Measurements from ENCODE around the gene HDAC2.
"Not testable (repeated sequence)": the region's sequence is repeated elsewhere in the genome, so short reads cannot be mapped to it uniquely, and the experiment has no call there.

The HDAC2 gene

DNA sequence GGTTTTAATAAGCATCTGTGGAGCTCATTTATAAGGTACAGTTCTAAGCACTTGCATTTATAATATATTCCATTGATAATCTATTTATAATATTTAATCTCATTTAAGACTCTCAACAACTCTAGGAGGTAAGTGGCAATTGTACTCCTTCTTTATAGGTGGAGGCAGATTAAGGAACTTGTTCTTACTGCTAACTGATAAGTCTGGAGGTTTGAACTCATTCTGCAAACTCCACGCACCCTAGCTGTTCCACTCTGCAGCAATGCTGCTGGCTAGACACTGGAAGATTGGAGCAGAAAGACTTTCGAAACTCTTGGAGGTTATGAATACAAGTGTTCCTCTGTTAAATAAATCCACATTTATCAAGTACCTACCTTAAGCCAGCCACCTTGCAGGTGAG lies 793 bp upstream of the HDAC2 start:
- DNase-seq (ENCODE audit: low spot score), result peak; percentile 13

- DNase-seq (ENCODE audit: low spot score), result peak; percentile 52
Observed at GRCh38 chr6:113969888-113970804, 802 bp downstream of the HDAC2 start.

DNA sequence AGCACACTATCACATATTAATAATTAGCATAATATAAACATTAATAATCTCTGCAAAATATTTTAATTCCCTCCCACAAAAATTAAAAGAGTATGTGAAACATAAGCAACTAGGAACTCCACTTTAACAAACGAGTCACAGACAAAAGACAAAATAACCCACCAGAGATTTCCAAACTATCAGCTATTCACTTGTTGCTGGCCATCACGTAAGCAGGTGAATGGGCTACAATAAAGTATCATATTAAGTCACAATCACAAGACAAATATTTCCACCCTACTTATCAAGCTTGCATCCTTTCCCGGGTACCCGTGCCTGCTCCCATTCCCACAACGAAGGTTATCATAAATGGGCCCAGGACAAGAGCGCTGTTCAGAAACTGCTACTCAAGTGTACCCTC lies 2.5 kb downstream of the HDAC2 start:
- no peak for DNase-seq (ENCODE audit: low spot score)

DNA sequence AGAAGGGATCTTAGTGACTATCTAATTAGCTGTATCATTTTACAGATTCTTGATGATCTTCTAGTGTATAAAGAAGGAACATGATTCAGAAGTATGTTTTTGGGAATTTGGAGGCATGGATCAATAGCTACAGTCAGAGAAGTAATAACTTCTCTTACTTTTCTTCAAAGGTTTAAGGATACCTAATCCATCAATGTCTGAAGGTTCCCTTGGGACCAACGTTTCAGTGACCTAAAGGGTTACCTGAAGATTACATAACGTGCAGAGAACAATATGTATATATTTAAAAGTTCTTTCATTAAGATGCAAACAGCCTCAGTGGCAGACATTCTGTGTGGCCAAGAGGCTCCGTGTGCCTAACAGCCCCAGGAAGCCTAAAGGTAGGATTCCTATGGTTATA lies 3.2 kb downstream of the HDAC2 start:
- DNase-seq (ENCODE audit: low spot score), result no peak

GRCh38 chr6:113960795-113961194 lies 10.2 kb downstream of the HDAC2 start:
- DNase-seq (ENCODE audit: low spot score), result no peak

DNA sequence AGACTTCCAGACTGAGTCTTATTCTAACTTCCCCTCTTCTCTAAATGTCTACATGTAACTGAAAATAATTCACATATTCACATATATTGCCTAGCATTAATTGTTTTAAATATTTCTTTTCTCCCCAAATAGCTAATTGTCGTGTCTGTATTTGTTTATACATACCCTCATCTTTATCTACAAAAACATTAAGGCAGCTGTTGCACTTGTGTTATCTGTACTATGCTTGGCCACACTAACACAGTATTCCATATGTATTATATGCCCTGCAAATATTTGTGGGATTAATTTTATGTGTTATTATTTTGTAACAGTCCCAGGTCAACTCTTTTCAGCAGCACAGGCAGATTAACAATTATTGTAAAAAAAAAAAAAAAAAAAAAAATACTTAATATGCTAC lies 11.7 kb downstream of the HDAC2 start:
- DNase-seq (ENCODE audit: low spot score), result no peak

DNA sequence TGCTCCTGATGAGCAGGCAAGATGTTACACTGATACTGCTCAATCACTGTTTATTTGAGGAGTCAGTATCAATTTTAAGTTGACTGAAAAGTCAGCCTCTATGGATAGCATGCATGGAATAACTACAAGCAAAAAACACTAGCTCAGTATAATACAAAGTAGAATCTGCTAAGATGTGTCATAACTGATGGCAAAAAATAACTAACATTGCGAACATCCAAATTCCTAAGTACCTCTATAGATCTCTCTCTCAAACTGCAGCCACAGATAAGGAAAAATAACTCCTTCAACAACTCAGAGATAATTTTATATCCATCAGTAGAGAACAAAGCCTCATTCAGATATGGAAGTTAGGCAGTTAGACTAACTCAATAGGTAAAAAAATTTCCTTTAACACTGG lies 16.3 kb downstream of the HDAC2 start:
- DNase-seq (ENCODE audit: low spot score), result no peak

GRCh38 chr6:113953346-113953745 lies 17.6 kb downstream of the HDAC2 start:
- no peak for DNase-seq (ENCODE audit: low spot score)

DNA sequence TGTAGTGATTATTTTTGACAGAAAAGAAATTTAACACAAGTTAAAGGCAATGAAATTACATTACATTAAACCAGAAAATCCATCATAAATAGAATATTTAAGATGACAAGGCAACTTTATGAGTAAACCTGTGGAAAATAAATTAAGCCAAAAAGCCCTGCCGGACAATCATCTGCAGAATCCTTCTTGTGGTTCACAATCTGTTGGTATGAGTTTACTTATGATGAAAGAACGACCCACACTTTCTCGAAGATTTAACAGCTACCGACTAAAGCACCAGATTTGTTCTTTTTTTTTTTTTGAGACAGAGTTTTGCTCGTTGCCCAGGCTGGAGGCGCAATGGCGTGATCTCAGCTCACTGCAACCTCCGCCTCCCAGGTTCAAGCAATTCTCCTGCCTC lies 21.4 kb downstream of the HDAC2 start:
- DNase-seq (ENCODE audit: low spot score), result no peak

DNA sequence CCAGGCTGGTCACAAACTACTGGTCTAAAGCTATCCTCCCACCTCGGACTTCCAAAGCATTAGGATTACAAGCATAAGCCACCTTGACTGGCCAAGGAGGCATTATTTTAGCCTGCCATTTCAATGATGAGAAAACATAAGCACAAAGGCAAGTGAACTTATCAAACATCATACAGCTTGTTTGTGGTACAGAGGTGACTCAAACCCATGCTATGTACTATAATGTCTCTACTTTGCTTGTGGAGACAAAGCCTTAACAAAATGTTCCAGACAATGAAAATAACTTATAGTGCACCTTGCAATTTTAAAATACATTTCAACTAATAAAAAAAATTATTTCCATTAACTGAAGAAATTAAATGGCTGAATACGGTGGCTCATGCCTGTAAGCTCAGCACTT lies 26.2 kb downstream of the HDAC2 start:
- DNase-seq (ENCODE audit: low spot score), result no peak

GRCh38 chr6:113939825-113940224 lies 31.1 kb downstream of the HDAC2 start:
- DNase-seq (ENCODE audit: low spot score), result no peak

- peak; percentile 34 for DNase-seq (ENCODE audit: low spot score)
Observed at GRCh38 chr6:113936093-113936934, 34.6 kb downstream of the HDAC2 start.

- DNase-seq (ENCODE audit: low spot score), result no peak
Observed at GRCh38 chr6:113934101-113934500, 36.8 kb downstream of the HDAC2 start.

- DNase-seq (ENCODE audit: low spot score), result not testable (repeated sequence)
Observed at GRCh38 chr6:113931907-113932306, 39.0 kb downstream of the HDAC2 start.

DNA sequence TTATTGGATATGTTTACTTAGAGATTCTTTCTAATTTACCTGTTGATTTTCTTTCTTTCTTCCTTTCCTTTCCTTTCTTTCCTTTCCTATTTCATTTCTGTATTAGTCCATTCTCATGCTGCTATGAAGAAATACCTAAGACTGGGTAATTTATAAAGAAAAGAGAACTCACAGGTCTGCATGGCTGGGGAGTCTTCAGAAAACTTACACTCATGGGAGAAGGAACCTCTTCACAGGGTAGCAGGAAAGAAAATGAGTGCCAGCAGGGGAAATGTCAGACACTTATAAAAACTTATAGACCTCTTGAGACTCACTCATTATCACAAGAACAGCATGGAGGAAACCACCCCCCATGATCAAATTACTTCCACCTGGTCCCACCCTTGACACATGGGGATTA lies 40.8 kb downstream of the HDAC2 start:
- DNase-seq (ENCODE audit: low spot score), result no peak

DNA sequence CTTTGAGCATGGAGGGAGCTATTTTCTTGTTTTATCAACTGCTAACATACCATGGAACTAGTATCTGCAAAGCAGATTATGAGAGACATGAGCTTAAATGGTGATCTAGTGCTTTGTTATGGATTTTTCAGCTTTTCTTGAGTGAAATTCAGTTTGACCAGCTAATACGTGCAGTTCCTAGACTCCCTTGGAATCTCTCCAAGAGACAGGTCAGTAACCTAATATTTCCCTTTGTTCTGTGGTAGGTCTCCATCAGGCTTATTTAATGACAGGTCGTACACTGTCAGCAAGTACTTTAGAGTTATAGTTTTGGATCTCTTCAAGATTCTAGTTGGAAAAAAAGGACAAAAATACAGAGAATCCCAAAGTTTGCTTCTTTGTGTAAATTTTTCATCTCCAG lies 43.9 kb downstream of the HDAC2 start:
- DNase-seq (ENCODE audit: low spot score), result no peak

GRCh38 chr6:113925378-113925777 lies 45.6 kb downstream of the HDAC2 start:
- no peak for DNase-seq (ENCODE audit: low spot score)

DNA sequence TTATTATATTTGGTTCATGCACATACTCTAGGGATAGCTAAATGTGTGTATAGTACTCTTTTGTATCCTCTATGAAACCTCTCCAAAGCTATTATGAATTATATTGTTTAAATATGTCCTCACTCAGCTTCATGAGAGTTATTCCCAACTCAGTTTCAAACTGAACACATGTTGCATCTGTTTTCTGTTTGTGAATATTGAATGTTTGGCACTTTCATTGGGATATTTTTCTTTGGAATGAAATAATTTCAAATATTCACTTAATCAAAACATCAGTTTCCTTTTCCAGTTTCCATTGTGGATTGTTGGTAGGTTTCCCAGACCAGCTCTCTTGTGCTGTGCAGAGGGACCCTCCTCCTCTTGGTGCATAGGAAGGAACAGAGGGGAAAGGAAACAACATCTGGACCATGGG lies 46.6 kb downstream of the HDAC2 start:
- no peak for DNase-seq (ENCODE audit: low spot score)

DNA sequence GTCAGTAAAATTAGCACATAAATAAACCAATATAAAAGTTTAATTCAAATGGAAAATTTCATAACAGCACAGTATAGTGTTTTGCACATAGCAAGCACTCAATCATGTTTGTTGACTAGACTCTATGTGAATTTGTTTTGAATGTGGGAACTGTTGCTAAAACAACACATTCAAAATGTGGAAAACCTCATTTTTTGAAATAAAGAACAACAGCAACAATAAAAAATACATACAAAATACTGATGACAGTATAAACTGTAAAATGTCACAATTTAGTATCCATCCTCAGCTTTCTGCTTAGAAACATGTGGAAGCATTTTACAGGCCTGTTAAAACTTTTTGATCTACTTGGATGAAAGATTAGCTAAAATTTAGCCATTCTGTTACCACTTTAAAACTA lies 47.4 kb downstream of the HDAC2 start:
- DNase-seq (ENCODE audit: low spot score), result no peak

DNA sequence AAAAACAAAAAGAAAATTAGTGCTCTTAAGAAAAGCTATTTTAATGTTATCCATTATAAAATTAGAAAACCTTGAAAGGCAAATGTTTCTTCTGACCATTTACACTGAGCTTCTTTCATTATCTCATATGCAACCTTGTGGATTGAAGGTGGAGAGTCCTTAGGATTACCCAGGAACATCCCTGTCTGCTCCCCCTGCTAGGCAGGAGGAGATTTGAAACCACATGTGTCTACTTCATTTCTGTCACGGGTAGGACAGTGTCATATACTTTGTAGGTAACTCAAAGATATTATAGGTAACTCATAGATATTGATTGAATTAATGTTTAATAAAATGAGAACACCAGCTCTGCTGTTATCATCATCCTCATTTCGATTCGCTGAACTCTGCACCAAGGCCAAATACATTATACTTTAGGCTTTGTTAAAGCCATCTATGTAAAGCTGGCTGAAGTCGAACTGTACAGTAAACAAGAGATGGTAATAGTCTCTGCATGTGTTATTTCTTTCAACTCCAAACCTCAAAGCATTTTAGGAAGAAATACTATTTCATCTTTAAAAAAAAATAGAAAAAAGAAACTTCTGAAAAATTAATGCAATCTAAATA lies 49.5 kb downstream of the HDAC2 start:
- no peak for DNase-seq (ENCODE audit: low spot score)

- DNase-seq (ENCODE audit: low spot score), result no peak
Observed at GRCh38 chr6:113920663-113921267, 50.2 kb downstream of the HDAC2 start.

GRCh38 chr6:113910285-113910684 lies 60.7 kb downstream of the HDAC2 start:
- not testable (repeated sequence) for DNase-seq (ENCODE audit: low spot score)

Measured in HuH-7 (cell line).